Measurements from ENCODE around the gene APOC3. TPM values are rescaled to one million over a fixed set of nuclear protein-coding genes. Genes with fewer than 3 reads are reported as not detected.

The APOC3 gene
- polyA plus RNA-seq, 3 donors: 5.2 to 15.8 (median 5.4) TPM

GRCh38 chr11:116860303-116860702 is 30.6 kb downstream of the APOC3 start:
- DNase-seq (ENCODE audit: extremely low read depth in 1 of 11, low read depth in 9 of 11, low spot score in 4 of 11): no peak

GRCh38 chr11:116861539-116861938 is 31.8 kb downstream of the APOC3 start:
- no peak for DNase-seq (ENCODE audit: extremely low read depth in 1 of 11, low read depth in 9 of 11, low spot score in 4 of 11)

GRCh38 chr11:116862185-116862584 is 32.5 kb downstream of the APOC3 start:
- DNase-seq (ENCODE audit: extremely low read depth in 1 of 11, low read depth in 9 of 11, low spot score in 4 of 11): no peak

- no peak for DNase-seq (ENCODE audit: extremely low read depth in 1 of 11, low read depth in 9 of 11, low spot score in 4 of 11)
Observed at GRCh38 chr11:116862951-116863350, 33.2 kb downstream of the APOC3 start.

- DNase-seq (ENCODE audit: extremely low read depth in 1 of 11, low read depth in 9 of 11, low spot score in 4 of 11): no peak
Observed at GRCh38 chr11:116864531-116864930, 34.8 kb downstream of the APOC3 start.

- DNase-seq (ENCODE audit: extremely low read depth in 1 of 11, low read depth in 9 of 11, low spot score in 4 of 11): no peak
Observed at GRCh38 chr11:116865696-116866095, 36.0 kb downstream of the APOC3 start.

- DNase-seq (ENCODE audit: extremely low read depth in 1 of 11, low read depth in 9 of 11, low spot score in 4 of 11): no peak
Observed at GRCh38 chr11:116866804-116867455, 37.2 kb downstream of the APOC3 start.

- DNase-seq (ENCODE audit: extremely low read depth in 1 of 11, low read depth in 9 of 11, low spot score in 4 of 11): no peak
Observed at GRCh38 chr11:116867619-116868018, 37.9 kb downstream of the APOC3 start.

- DNase-seq (ENCODE audit: extremely low read depth in 1 of 11, low read depth in 9 of 11, low spot score in 4 of 11): no peak
Observed at GRCh38 chr11:116868066-116868465, 38.4 kb downstream of the APOC3 start.

- no peak for DNase-seq (ENCODE audit: extremely low read depth in 1 of 11, low read depth in 9 of 11, low spot score in 4 of 11)
Observed at GRCh38 chr11:116869610-116870009, 39.9 kb downstream of the APOC3 start.

- no peak for DNase-seq (ENCODE audit: extremely low read depth in 1 of 11, low read depth in 9 of 11, low spot score in 4 of 11)
Observed at GRCh38 chr11:116870054-116870453, 40.3 kb downstream of the APOC3 start.

GRCh38 chr11:116871248-116871647 is 41.5 kb downstream of the APOC3 start:
- DNase-seq (ENCODE audit: extremely low read depth in 1 of 11, low read depth in 9 of 11, low spot score in 4 of 11): no peak

GRCh38 chr11:116873381-116873780 is 43.7 kb downstream of the APOC3 start:
- no peak for DNase-seq (ENCODE audit: extremely low read depth in 1 of 11, low read depth in 9 of 11, low spot score in 4 of 11)

GRCh38 chr11:116874251-116874650 is 44.5 kb downstream of the APOC3 start:
- no peak for DNase-seq (ENCODE audit: extremely low read depth in 1 of 11, low read depth in 9 of 11, low spot score in 4 of 11)

GRCh38 chr11:116875194-116875593 is 45.5 kb downstream of the APOC3 start:
- no peak for DNase-seq (ENCODE audit: extremely low read depth in 1 of 11, low read depth in 9 of 11, low spot score in 4 of 11)

- no peak for DNase-seq (ENCODE audit: extremely low read depth in 1 of 11, low read depth in 9 of 11, low spot score in 4 of 11)
Observed at GRCh38 chr11:116876656-116877055, 46.9 kb downstream of the APOC3 start.

- DNase-seq (ENCODE audit: extremely low read depth in 1 of 11, low read depth in 9 of 11, low spot score in 4 of 11): peak; percentile 48 to 83 (median 59)
Observed at GRCh38 chr11:116879800-116880625, 50.3 kb downstream of the APOC3 start.

- DNase-seq (ENCODE audit: extremely low read depth in 1 of 11, low read depth in 9 of 11, low spot score in 4 of 11): peak in 4 of 11 donors; percentile 28 to 52 (median 38)
Observed at GRCh38 chr11:116881143-116881542, 51.4 kb downstream of the APOC3 start.

GRCh38 chr11:116882386-116882785 is 52.7 kb downstream of the APOC3 start:
- no peak for DNase-seq (ENCODE audit: extremely low read depth in 1 of 11, low read depth in 9 of 11, low spot score in 4 of 11)
